ENCODE data around the gene IL10.

- TF ChIP-seq CTCF (IDR thresholded peaks at IDR 0.05), result no peak
- no peak for TF ChIP-seq POLR2A (IDR thresholded peaks at IDR 0.05)
These were observed 11.2 kb upstream of the IL10 start for GRCh38 chr1:206783506-206783905.

Data from upper lobe of left lung (tissue), 4 donors.